Heart left ventricle (tissue), 13 donors: ENCODE results near the gene LYSMD3.

Experiments
- POLR2A ChIP-seq, 2 donors: fragments of 450-650 bp; IDR thresholded peaks; one replicate each; pipeline ENCODE4 v1.6.1; 2017; ENCODE audit warnings: antibody characterized with exemption in 2 of 2, mild to moderate bottlenecking in 2 of 2, moderate library complexity in 2 of 2
- TF ChIP-seq, protein P1 (sequence below), 12 donors: fragments of 200-600 bp; sonication (generic) in 4 of 12; IDR thresholded peaks; one replicate each; pipeline versions ENCODE4 v1.5.0 to v1.8.0; 2018 to 2022; ENCODE audit warnings: antibody characterized with exemption in 12 of 12, mild to moderate bottlenecking in 5 of 12
- donor health status: ischemic (EF 13 %, LVEDD 7.1; RV severe dilation, severe dysfunction).
- donor health status: DM: no; HTN: yes; CAD: no.
- donor health status: DM: no; HTN: no; CAD: no.
- donor health status: ischemic (EF 25% LVEDD 6.9; RV normal size, moderate dysfunction).
- donor health status: ischemic (EF 25% LVEDD 5.7; RV mildly dilated, moderate dysfunction).
- donor health status: ischemic (EF 35%, LVEDD 5.7; RV mildly dilated, moderate dysfunction).
- donor health status: nonischemic (EF 11% LVEDD 7.7; RV severe dilation, severe dysfunction).
- donor health status: DM: yes; HTN: yes; CAD: no.
- donor health status: PGD.
- donor health status: ischemic (EF 29% LVEDD 5.4; RV normal size, mild dysfunction).
- donor health status: nonischemic (EF 23%, LVEDD 6.1; RV moderate dilation, normal function).

DNA sequence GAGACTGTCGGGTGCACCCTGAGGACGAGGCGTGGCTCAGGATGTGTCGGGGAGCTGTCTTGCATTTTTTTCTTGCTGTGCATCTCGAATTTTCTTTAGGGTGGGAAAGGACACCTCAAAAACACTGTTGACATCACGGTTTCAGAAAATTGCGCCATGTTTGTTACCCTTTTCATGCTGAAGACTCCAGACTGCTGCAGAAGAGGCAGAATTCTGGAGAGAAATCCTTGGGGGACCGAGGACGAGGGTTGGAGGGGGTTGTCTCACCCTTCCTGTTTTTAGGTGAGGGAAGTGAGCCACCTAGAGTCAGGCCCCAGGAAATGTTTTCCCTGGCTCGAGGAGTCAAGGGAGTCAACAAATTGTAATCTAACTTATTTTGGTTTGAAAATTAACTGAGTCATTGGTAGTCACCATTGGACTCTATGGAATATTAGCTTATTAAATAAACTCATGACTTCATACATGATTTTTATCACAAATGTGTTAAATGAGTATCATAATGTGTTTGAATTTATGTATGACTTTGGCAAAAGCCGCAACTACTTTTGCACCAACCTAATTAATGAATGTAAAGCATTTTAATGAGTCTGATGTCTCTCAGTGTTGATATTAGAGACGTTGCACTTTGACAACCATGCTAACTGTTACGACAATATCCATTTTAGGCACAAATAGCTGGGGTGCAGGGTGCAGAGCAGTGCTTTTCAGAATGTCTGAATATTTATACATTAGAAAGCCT is 724 bp upstream of the LYSMD3 start:
- TF ChIP-seq, protein P1, sequence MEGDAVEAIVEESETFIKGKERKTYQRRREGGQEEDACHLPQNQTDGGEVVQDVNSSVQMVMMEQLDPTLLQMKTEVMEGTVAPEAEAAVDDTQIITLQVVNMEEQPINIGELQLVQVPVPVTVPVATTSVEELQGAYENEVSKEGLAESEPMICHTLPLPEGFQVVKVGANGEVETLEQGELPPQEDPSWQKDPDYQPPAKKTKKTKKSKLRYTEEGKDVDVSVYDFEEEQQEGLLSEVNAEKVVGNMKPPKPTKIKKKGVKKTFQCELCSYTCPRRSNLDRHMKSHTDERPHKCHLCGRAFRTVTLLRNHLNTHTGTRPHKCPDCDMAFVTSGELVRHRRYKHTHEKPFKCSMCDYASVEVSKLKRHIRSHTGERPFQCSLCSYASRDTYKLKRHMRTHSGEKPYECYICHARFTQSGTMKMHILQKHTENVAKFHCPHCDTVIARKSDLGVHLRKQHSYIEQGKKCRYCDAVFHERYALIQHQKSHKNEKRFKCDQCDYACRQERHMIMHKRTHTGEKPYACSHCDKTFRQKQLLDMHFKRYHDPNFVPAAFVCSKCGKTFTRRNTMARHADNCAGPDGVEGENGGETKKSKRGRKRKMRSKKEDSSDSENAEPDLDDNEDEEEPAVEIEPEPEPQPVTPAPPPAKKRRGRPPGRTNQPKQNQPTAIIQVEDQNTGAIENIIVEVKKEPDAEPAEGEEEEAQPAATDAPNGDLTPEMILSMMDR (IDR thresholded peaks at IDR 0.05): peak; percentile 51 to 84 (median 68)
- TF ChIP-seq POLR2A (IDR thresholded peaks at IDR 0.05): no peak
